ENCODE results near the gene MUC13.

DNA sequence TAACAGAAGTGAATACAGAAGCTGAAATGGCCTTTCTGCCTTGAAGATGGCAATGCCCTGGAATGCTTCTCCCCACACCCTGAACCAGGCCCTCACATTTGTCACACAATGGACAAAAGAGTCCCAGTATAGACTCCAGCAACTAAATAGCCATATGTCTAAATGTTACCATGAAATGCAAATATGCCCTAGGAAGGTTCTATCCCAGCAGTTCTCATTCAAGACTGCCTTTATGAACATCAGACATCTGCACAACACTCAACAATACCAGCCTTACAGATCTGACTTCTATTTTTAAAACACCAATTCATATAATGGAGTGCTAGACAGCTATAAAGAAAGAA lies 55.2 kb downstream of the MUC13 start:
- TF ChIP-seq, protein P1, sequence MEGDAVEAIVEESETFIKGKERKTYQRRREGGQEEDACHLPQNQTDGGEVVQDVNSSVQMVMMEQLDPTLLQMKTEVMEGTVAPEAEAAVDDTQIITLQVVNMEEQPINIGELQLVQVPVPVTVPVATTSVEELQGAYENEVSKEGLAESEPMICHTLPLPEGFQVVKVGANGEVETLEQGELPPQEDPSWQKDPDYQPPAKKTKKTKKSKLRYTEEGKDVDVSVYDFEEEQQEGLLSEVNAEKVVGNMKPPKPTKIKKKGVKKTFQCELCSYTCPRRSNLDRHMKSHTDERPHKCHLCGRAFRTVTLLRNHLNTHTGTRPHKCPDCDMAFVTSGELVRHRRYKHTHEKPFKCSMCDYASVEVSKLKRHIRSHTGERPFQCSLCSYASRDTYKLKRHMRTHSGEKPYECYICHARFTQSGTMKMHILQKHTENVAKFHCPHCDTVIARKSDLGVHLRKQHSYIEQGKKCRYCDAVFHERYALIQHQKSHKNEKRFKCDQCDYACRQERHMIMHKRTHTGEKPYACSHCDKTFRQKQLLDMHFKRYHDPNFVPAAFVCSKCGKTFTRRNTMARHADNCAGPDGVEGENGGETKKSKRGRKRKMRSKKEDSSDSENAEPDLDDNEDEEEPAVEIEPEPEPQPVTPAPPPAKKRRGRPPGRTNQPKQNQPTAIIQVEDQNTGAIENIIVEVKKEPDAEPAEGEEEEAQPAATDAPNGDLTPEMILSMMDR (conservative IDR thresholded peaks at IDR 0.05; ENCODE audit: low read length): no peak
- TF ChIP-seq EZH2phosphoT487 (IDR thresholded peaks at IDR 0.05; ENCODE audit: borderline replicate concordance, low read depth, low read length): no peak
